CD14-positive monocyte (primary cell): Measurements from ENCODE around the gene FAM53B. TPM values are rescaled to one million over a fixed set of nuclear protein-coding genes. Genes with fewer than 3 reads are reported as not detected.

Source experiments
- DNase-seq, 3 donors: peaks; one replicate each; pipeline ENCODE4 v3.0.0-alpha.2; 2011 to 2022
- H2AFZ ChIP-seq: 2 replicates; pipeline ENCODE4 v1.6.0; 2012; ENCODE audit warnings: mild to moderate bottlenecking, low read depth, low read length, inconsistent platforms; ENCODE audit not compliant: insufficient read depth, poor library complexity, severe bottlenecking
- H3K27ac ChIP-seq, 2 donors: 1 replicate in 1 of 2; 2 replicates in 1 of 2; pipeline ENCODE4 v1.5.1; 2012 to 2013; ENCODE audit warnings: low read length in 2 of 2, control low read depth in 1 of 2, inconsistent platforms in 1 of 2, low read depth in 1 of 2, mild to moderate bottlenecking in 1 of 2
- H3K27me3 ChIP-seq, 2 donors: one replicate each; pipeline versions ENCODE4 v1.6.0 to v1.6.1; 2011 to 2013; ENCODE audit warnings: low read length in 2 of 2; ENCODE audit not compliant: control insufficient read depth in 2 of 2, insufficient read depth in 2 of 2
- H3K36me3 ChIP-seq, 2 donors: replicated peaks in 1 of 2; 1 replicate in 1 of 2; 2 replicates in 1 of 2; pipeline versions ENCODE4 v1.5.1 to v1.6.1; 2012 to 2013; ENCODE audit warnings: low read length in 2 of 2, control low read depth in 1 of 2, inconsistent platforms in 1 of 2, mild to moderate bottlenecking in 1 of 2; ENCODE audit not compliant: insufficient read depth in 2 of 2, control insufficient read depth in 1 of 2
- H3K4me1 ChIP-seq, 2 donors: 1 replicate in 1 of 2; 2 replicates in 1 of 2; pipeline versions ENCODE4 v1.5.1 to v1.6.1; 2012 to 2013; ENCODE audit warnings: low read length in 2 of 2, control low read depth in 1 of 2, inconsistent platforms in 1 of 2, mild to moderate bottlenecking in 1 of 2, moderate library complexity in 1 of 2; ENCODE audit not compliant: insufficient read depth in 2 of 2, control insufficient read depth in 1 of 2
- H3K4me2 ChIP-seq: replicated peaks from 2 replicates; pipeline ENCODE3; 2012; ENCODE audit warnings: low read length, moderate library complexity, mild to moderate bottlenecking; ENCODE audit not compliant: poor library complexity, severe bottlenecking; ENCODE audit errors: extremely low read depth
- H3K4me3 ChIP-seq, 3 experiments: fragments of 200-600 bp in 1 of 3; sonication (generic) in 1 of 3; replicated peaks in 1 of 3; 1 replicate in 2 of 3; 2 replicates in 1 of 3; pipeline ENCODE4 v1.5.1; 2011 to 2013; ENCODE audit warnings: low read length in 3 of 3, mild to moderate bottlenecking in 3 of 3, control low read depth in 2 of 3, low read depth in 2 of 3, inconsistent platforms in 1 of 3, moderate library complexity in 1 of 3
- H3K79me2 ChIP-seq: 2 replicates; pipeline ENCODE4 v1.6.0; 2012; ENCODE audit warnings: mild to moderate bottlenecking, control low read depth, inconsistent platforms, low read length, moderate library complexity; ENCODE audit not compliant: insufficient read depth
- H3K9ac ChIP-seq: 2 replicates; pipeline ENCODE4 v1.6.0; 2017; ENCODE audit warnings: low read length, mild to moderate bottlenecking; ENCODE audit not compliant: insufficient read depth, poor library complexity, severe bottlenecking
- H3K9me3 ChIP-seq, 2 donors: replicated peaks in 1 of 2; 1 replicate in 1 of 2; 2 replicates in 1 of 2; pipeline versions ENCODE4 v1.5.1 to v1.6.1; 2012 to 2013; ENCODE audit warnings: low read length in 2 of 2, control low read depth in 1 of 2; ENCODE audit not compliant: control insufficient read depth in 1 of 2, insufficient read depth in 1 of 2
- H4K20me1 ChIP-seq: 2 replicates; pipeline ENCODE4 v1.6.0; 2012; ENCODE audit warnings: mild to moderate bottlenecking, low read length, control low read depth, moderate library complexity; ENCODE audit not compliant: insufficient read depth
- H3K27ac Mint-ChIP-seq, 7 donors: one replicate each; pipeline ENCODE4 v1.8.0; 2020; ENCODE audit warnings: mild to moderate bottlenecking in 7 of 7, mixed read lengths in 7 of 7, moderate library complexity in 6 of 7, inconsistent platforms in 2 of 7
- H3K27me3 Mint-ChIP-seq, 3 donors: one replicate each; pipeline ENCODE4 v1.8.0; 2021 to 2022; ENCODE audit warnings: low read depth in 3 of 3, mild to moderate bottlenecking in 3 of 3, mixed read lengths in 3 of 3, moderate library complexity in 3 of 3, inconsistent platforms in 1 of 3
- H3K36me3 Mint-ChIP-seq, 2 donors: one replicate each; pipeline ENCODE4 v1.8.0; 2020; ENCODE audit warnings: mixed read lengths in 2 of 2, inconsistent platforms in 1 of 2, mild to moderate bottlenecking in 1 of 2
- H3K4me1 Mint-ChIP-seq: one replicate; pipeline ENCODE4 v1.8.0; 2020; ENCODE audit warnings: mild to moderate bottlenecking, mixed read lengths
- H3K4me3 Mint-ChIP-seq, 2 donors: one replicate each; pipeline ENCODE4 v1.8.0; 2020; ENCODE audit warnings: mild to moderate bottlenecking in 2 of 2, mixed read lengths in 2 of 2, moderate library complexity in 1 of 2
- H3K9me3 Mint-ChIP-seq, 7 donors: one replicate each; pipeline ENCODE4 v1.8.0; 2020 to 2022; ENCODE audit warnings: mixed read lengths in 7 of 7, mild to moderate bottlenecking in 6 of 7, moderate library complexity in 6 of 7, inconsistent platforms in 2 of 7
- CTCF ChIP-seq: fragments of 200-600 bp; IDR thresholded peaks from one replicate; pipeline ENCODE4 v1.8.0; 2022; ENCODE audit warnings: antibody characterized with exemption, mild to moderate bottlenecking
- WGBS: methylation state at CpG from one replicate; pipeline ENCODE4 v1.1.5; 2013; ENCODE audit warnings: missing lambda C conversion rate; ENCODE audit not compliant: insufficient coverage; 5-methylcytosine and 5-hydroxymethylcytosine counted together
- intact Hi-C, 2 donors: fragments of 100-400 bp; cut with micrococcal nuclease; formaldehyde crosslinking; loops; one replicate each; pipeline versions ENCODE4 v1.15.0 to v1.15.1; 2023
- polyA plus RNA-seq, 3 donors: library from polyadenylated mRNA; depleted of rRNA in 1 of 3; unstranded in 2 of 3; stranded (reverse) in 1 of 3; fragments of 300-500 nt in 2 of 3; fragments of >200 nt in 1 of 3; fragmentation: Illumina TruSeq in 2 of 3; gene quantifications; 1 replicate in 2 of 3; 2 replicates in 1 of 3; pipeline ENCODE4 v1.2.3, GENCODE V29; 2012 to 2021

FAM53B gene
- polyA plus RNA-seq, 3 donors: 5.8 to 23.3 (median 12.6) TPM

GRCh38 chr10:124603376-124604213, 140.6 kb downstream of the FAM53B start:
- Mint-ChIP-seq H3K36me3 (no peaks in the 10 kb centered on the region), H3K27me3 (peaks cover 1 to 7% (median 7%) of the 10 kb centered on the region in 3 donors), H3K9me3 (no peaks in the 10 kb centered on the region), H3K4me1 (peaks cover 15% of the 10 kb centered on the region), H3K27ac (peak overlapping the region in 1 of 7 donors; percentile 15), H3K4me3 (no peak overlapping the region)
- H3K36me3 ChIP-seq: no peaks in the 10 kb centered on the region
- intact Hi-C loops: no loop called here
- no peak overlapping the region for H2AFZ ChIP-seq
- 94% methylated on average over 15 of the region's 18 CpGs for WGBS
- peaks cover 9 to 10% of the 10 kb centered on the region in 2 donors for H3K4me1 ChIP-seq
- no peaks in the 10 kb centered on the region for H3K9me3 ChIP-seq
- H3K4me3 ChIP-seq: no peak overlapping the region
- no peak overlapping the region for H3K4me2 ChIP-seq
- DNase-seq: no peak
- no peak overlapping the region for H3K9ac ChIP-seq
- H3K27ac ChIP-seq: no peak overlapping the region
- no peak for TF ChIP-seq CTCF
- H4K20me1 ChIP-seq: no peaks in the 10 kb centered on the region
- H3K27me3 ChIP-seq: no peaks in the 10 kb centered on the region
- H3K79me2 ChIP-seq: no peaks in the 10 kb centered on the region

DNA sequence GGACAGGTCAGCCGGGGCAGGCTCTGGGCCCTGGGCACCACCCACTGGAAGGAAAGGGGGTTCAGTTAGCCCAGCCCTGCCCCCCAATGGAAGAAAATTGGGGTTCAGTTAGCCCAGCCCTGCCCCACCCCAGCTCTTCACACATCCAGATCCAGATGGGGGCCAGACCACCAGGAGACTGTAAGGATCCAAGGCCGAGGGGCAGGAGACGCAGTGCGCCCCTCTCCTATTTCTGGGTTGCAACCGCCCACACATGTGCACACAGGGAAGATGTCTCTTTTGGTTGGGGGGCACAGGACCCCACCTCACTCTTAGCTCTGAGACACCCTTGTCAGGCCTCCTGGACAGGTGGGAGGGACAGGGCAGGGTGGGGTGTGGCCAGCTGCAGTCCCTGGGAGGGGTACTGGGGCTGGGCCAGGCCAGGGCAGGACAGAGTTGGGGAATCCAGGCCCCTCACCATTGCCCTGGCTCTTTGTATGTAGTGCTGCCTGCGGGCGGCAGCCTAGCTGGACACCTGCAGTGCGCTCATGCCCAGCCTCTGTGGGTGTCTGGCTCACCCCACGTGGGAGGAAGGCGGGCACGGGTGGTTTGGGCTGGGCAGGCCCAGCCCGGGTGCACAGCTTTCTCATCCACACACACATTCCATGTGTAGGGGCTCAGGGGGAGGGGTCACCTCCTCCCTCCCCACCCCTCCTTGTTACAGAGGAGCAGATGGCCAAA, 141.4 kb downstream of the FAM53B start:
- Histone ChIP-seq H3K4me3 (no peak overlapping the region), H3K79me2 (no peaks in the 10 kb centered on the region), H3K36me3 (no peaks in the 10 kb centered on the region), H3K4me1 (peaks cover 9 to 10% of the 10 kb centered on the region in 2 donors), H2AFZ (no peak overlapping the region), H4K20me1 (no peaks in the 10 kb centered on the region), H3K4me2 (no peak overlapping the region), H3K9me3 (no peaks in the 10 kb centered on the region), H3K27ac (no peak overlapping the region), H3K9ac (no peak overlapping the region), H3K27me3 (no peaks in the 10 kb centered on the region)
- Mint-ChIP-seq H3K9me3 (no peaks in the 10 kb centered on the region), H3K4me3 (no peak overlapping the region), H3K36me3 (no peaks in the 10 kb centered on the region), H3K27me3 (peaks cover 1 to 7% (median 4%) of the 10 kb centered on the region in 3 donors), H3K4me1 (peaks cover 15% of the 10 kb centered on the region), H3K27ac (no peak overlapping the region)
- intact Hi-C loops: no loop called here
- no peak for TF ChIP-seq CTCF
- 100% methylated on average over 2 of the region's 12 CpGs for WGBS
- no peak for DNase-seq
